SK-N-MC (cell line): ENCODE results near the gene STRN4.
"Not testable (repeated sequence)": the region's sequence is repeated elsewhere in the genome, so short reads cannot be mapped to it uniquely, and the experiment has no call there.

Experiments
- DNase-seq: peaks from one replicate; pipeline ENCODE4 v3.0.0-alpha.2; 2011; ENCODE audit warnings: low read depth, low spot score
- H3K27ac ChIP-seq: fragments of 200-600 bp; sonication (generic); 2 replicates; pipeline ENCODE4 v1.5.1; 2016; ENCODE audit warnings: mixed run types
- H3K36me3 ChIP-seq: fragments of 200-600 bp; sonication (generic); 2 replicates; pipeline ENCODE4 v1.6.1; 2017; ENCODE audit warnings: antibody characterized with exemption, low read length, mixed read lengths; ENCODE audit not compliant: insufficient read depth
- H3K4me3 ChIP-seq: fragments of 200-600 bp; sonication (generic); 2 replicates; pipeline ENCODE4 v1.5.1; 2016
- H3K9ac ChIP-seq: fragments of 200-600 bp; sonication (generic); 2 replicates; pipeline ENCODE4 v1.8.0; 2017; ENCODE audit warnings: mixed run types, mixed read lengths; ENCODE audit not compliant: insufficient read length
- H3K9me3 ChIP-seq: fragments of 200-600 bp; sonication (generic); 2 replicates; pipeline ENCODE4 v1.6.1; 2017; ENCODE audit warnings: low read depth, mild to moderate bottlenecking, antibody characterized with exemption, low read length, moderate library complexity, mixed read lengths
- EZH2 ChIP-seq: fragments of 200-600 bp; sonication (generic); IDR thresholded peaks from one replicate; pipeline ENCODE4 v1.6.1; 2017; ENCODE audit warnings: antibody characterized with exemption
- FOXP2 ChIP-seq: optimal IDR thresholded peaks from 2 replicates; pipeline ENCODE3; 2011; ENCODE audit warnings: mild to moderate bottlenecking, moderate library complexity; ENCODE audit not compliant: insufficient read depth; ENCODE audit errors: extremely low read length, control extremely low read depth
- POLR2AphosphoS5 ChIP-seq: IDR thresholded peaks from 2 replicates; pipeline ENCODE4 v1.6.1; 2012; ENCODE audit warnings: mild to moderate bottlenecking, low read depth, low read length, borderline replicate concordance

Gene STRN4

GRCh38 chr19:46786236-46787039, 40.2 kb upstream of the STRN4 start:
- no peaks in the 10 kb centered on the region for H3K9me3 ChIP-seq
- DNase-seq = no peak
- peaks cover 46% of the 10 kb centered on the region for H3K36me3 ChIP-seq
- H3K9ac ChIP-seq = peak overlapping the region; percentile 99
- TF ChIP-seq POLR2AphosphoS5 (peak; percentile 32), FOXP2 (no peak)
- H3K27ac ChIP-seq = peak overlapping the region; percentile 95
- H3K4me3 ChIP-seq = peak overlapping the region; percentile 97

- peak overlapping the region; percentile 99 for H3K9ac ChIP-seq
- no peak for DNase-seq
- no peaks in the 10 kb centered on the region for H3K9me3 ChIP-seq
- peak overlapping the region; percentile 95 for H3K27ac ChIP-seq
- peak overlapping the region; percentile 97 for H3K4me3 ChIP-seq
- peaks cover 52% of the 10 kb centered on the region for H3K36me3 ChIP-seq
- TF ChIP-seq FOXP2 (no peak), EZH2 (no peak), POLR2AphosphoS5 (no peak)
Measured at GRCh38 chr19:46785980-46786235, 39.7 kb upstream of the STRN4 start.

GRCh38 chr19:46785054-46785979, 39.1 kb upstream of the STRN4 start:
- peak overlapping the region; percentile 97 for H3K4me3 ChIP-seq
- H3K9me3 ChIP-seq = no peaks in the 10 kb centered on the region
- H3K9ac ChIP-seq = peak overlapping the region; percentile 99
- H3K27ac ChIP-seq = peak overlapping the region; percentile 95
- TF ChIP-seq EZH2 = no peak
- no peak for TF ChIP-seq POLR2AphosphoS5
- TF ChIP-seq FOXP2 = no peak
- no peak for DNase-seq
- H3K36me3 ChIP-seq = peaks cover 57% of the 10 kb centered on the region

- peak overlapping the region; percentile 91 for H3K9ac ChIP-seq
- H3K9me3 ChIP-seq = no peaks in the 10 kb centered on the region
- H3K4me3 ChIP-seq = peak overlapping the region; percentile 97
- H3K27ac ChIP-seq = peak overlapping the region; percentile 95
- DNase-seq = peak; percentile 78
- H3K36me3 ChIP-seq = peaks cover 65% of the 10 kb centered on the region
- no peak for TF ChIP-seq EZH2
- TF ChIP-seq POLR2AphosphoS5 = peak; percentile 53
- TF ChIP-seq FOXP2 = peak; percentile 80
Measured at GRCh38 chr19:46784262-46785053, 38.2 kb upstream of the STRN4 start.

DNA sequence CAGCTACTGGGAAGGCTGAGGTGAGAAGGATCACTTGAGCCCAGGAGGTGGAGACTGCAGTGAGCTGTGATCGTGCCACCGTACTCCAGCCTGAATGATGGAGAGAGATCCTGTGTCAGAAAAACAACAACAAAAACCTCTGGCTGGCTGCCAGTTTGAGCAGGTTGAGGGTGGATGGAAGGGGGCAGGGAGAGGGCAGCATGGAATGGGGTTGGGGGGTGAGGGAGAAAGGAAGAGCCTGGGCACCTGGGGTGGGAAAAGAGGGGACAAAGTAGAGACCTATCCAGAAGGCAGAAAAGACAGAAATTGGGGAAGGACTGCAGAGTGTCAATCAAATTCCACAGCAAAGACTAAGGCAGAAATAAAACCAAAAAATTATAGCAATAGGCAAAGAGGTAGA, 37.4 kb upstream of the STRN4 start:
- H3K9ac ChIP-seq = peak overlapping the region; percentile 91
- TF ChIP-seq POLR2AphosphoS5 (no peak), EZH2 (no peak), FOXP2 (no peak)
- DNase-seq = no peak
- peaks cover 73% of the 10 kb centered on the region for H3K36me3 ChIP-seq
- peak overlapping the region; percentile 95 for H3K27ac ChIP-seq
- H3K4me3 ChIP-seq = peak overlapping the region; percentile 97
- no peaks in the 10 kb centered on the region for H3K9me3 ChIP-seq

DNA sequence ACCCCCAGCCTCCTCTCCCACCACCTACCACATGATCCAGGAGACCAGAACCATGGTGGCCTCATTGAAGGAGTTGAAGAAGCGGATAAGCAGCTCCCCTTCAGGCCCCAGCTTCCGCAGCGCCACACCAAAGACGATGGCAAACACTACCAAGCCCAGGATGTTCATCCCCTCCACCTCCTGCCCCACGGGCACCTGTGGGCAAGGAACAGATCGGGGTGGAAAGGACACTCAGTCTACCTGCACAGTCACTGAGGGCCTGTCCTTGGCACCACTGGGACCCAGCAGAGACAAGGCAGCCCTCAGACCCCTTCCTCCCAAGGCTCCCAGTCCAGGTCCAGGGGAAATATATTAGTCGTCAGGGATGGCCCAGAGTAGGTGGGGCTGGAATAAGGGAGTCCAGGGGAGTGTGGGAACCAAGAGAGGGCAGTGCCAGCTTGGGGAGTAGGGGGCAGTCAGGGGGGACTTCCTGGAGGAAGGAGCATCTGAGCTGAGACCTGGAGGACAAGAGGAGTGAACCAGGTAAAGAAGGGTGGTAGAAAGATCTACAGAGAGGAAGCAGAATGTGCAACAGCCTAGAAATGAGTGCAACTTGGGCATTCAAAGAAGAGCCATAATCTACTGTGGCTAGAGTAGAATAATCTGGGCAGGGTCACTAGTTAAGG, 36.2 kb upstream of the STRN4 start:
- peak overlapping the region; percentile 65 for H3K27ac ChIP-seq
- DNase-seq = no peak
- no peaks in the 10 kb centered on the region for H3K9me3 ChIP-seq
- H3K4me3 ChIP-seq = no peak overlapping the region
- peaks cover 85% of the 10 kb centered on the region for H3K36me3 ChIP-seq
- peak overlapping the region; percentile 32 for H3K9ac ChIP-seq
- no peak for TF ChIP-seq EZH2
- TF ChIP-seq FOXP2 = no peak
- TF ChIP-seq POLR2AphosphoS5 = no peak

- not testable (repeated sequence) for H3K27ac ChIP-seq, DNase-seq, H3K4me3 ChIP-seq, H3K9ac ChIP-seq, H3K9me3 ChIP-seq
- peaks cover 84% of the 10 kb centered on the region for H3K36me3 ChIP-seq
Measured at GRCh38 chr19:46777956-46778645, 31.9 kb upstream of the STRN4 start.
